Bronchial epithelial cell (primary cell): Measurements from ENCODE around the gene NKAP. TPM values are rescaled to one million over a fixed set of nuclear protein-coding genes. Genes with fewer than 3 reads are reported as not detected.

ENCODE experiments used
- DNase-seq: peaks from one replicate; pipeline ENCODE4 v3.0.0-alpha.2; 2010; ENCODE audit warnings: low read depth
- FAIRE-seq: peaks from 2 replicates; lab custom pipeline; 2011; peaks lifted over from hg19 to GRCh38; lab: Jason Lieb, UNC
- H3K27me3 ChIP-seq: 2 replicates; pipeline ENCODE4 v1.5.1; 2011; ENCODE audit warnings: low read length; ENCODE audit not compliant: control insufficient read depth, insufficient read depth
- H3K36me3 ChIP-seq: 2 replicates; pipeline ENCODE4 v1.5.1; 2011; ENCODE audit warnings: low read length; ENCODE audit not compliant: control insufficient read depth, insufficient read depth
- H3K4me3 ChIP-seq: 2 replicates; pipeline ENCODE4 v1.5.1; 2011; ENCODE audit warnings: mild to moderate bottlenecking, low read depth, low read length, control low read depth
- total RNA-seq: library from RNA; depleted of rRNA; stranded (reverse); fragments of >200 nt; gene quantifications from 2 replicates; pipeline ENCODE4 v1.2.1, GENCODE V29; 2014
- TF ChIP-seq, protein P1 (sequence below): IDR thresholded peaks from 2 replicates; pipeline ENCODE4 v1.5.1; 2011; ENCODE audit warnings: mild to moderate bottlenecking, moderate library complexity, low read length, control low read depth, inconsistent platforms; ENCODE audit not compliant: insufficient read depth, severe bottlenecking

The NKAP gene
- 3.4 and 6.1 TPM in 2 replicates for total RNA-seq

DNA sequence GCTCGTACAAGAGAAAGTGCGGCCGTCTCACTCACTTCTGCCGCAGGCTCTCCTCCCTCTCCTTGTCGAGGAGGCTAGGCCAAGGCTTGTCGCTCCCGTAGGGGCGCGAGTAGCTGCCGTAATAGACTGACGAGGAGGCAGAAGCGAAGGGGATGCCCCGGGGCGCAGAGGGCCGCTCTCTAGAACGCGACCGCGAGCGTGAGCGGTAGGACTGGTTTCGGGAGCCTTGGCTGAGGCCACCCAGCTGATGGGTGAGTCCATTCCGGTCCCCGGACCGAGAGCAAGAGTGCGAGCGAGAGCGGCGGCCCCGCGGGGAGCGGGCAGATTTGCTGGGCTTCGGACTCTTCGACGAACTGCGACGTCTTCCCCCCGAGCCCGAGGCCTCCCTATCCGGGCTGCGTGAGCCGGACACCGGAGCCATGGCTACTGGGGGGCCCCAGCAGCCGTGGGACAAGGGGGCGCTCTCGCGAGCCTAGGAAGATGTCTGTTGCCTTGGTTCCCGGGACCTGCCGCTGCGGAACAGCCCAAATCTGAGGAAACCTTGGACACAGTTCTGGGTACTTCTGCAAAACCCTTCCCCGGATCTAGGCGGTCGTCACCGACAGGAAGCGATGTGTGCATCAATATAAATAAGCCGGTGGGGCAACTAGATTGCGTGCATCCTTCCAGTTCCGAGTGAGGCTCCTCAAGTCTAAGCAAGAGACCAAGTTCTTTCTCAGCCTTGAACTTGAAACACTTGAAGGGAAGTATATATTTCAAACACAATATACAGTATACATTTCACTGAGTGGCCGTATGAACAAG, at the start of gene NKAP:
NKAP (minus strand) TSS at position 567 of the 804 bp plus-strand sequence; CDS start at position 421, 146 bp downstream.
- H3K4me3 ChIP-seq, result peak within 1 kb of the TSS; percentile 60
- peak; percentile 84 for DNase-seq
- TF ChIP-seq, protein P1, sequence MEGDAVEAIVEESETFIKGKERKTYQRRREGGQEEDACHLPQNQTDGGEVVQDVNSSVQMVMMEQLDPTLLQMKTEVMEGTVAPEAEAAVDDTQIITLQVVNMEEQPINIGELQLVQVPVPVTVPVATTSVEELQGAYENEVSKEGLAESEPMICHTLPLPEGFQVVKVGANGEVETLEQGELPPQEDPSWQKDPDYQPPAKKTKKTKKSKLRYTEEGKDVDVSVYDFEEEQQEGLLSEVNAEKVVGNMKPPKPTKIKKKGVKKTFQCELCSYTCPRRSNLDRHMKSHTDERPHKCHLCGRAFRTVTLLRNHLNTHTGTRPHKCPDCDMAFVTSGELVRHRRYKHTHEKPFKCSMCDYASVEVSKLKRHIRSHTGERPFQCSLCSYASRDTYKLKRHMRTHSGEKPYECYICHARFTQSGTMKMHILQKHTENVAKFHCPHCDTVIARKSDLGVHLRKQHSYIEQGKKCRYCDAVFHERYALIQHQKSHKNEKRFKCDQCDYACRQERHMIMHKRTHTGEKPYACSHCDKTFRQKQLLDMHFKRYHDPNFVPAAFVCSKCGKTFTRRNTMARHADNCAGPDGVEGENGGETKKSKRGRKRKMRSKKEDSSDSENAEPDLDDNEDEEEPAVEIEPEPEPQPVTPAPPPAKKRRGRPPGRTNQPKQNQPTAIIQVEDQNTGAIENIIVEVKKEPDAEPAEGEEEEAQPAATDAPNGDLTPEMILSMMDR, result peak; percentile 4
- FAIRE-seq, result peak; percentile 79
- no peaks in the 10 kb centered on the region for H3K27me3 ChIP-seq
- no peaks in the 10 kb centered on the region for H3K36me3 ChIP-seq

- Histone ChIP-seq H3K4me3 (no peak overlapping the region), H3K36me3 (no peaks in the 10 kb centered on the region), H3K27me3 (peaks cover 24% of the 10 kb centered on the region)
- TF ChIP-seq, protein P1, result no peak
- DNase-seq (no peak), FAIRE-seq (no peak)
Measured at GRCh38 chrX:119991005-119991787, 47.6 kb upstream of the NKAP start.

GRCh38 chrX:119990556-119991004, 47.0 kb upstream of the NKAP start:
- Histone ChIP-seq H3K36me3 (no peaks in the 10 kb centered on the region), H3K27me3 (peaks cover 19% of the 10 kb centered on the region), H3K4me3 (no peak overlapping the region)
- FAIRE-seq (no peak), DNase-seq (no peak)
- TF ChIP-seq, protein P1, result no peak

DNA sequence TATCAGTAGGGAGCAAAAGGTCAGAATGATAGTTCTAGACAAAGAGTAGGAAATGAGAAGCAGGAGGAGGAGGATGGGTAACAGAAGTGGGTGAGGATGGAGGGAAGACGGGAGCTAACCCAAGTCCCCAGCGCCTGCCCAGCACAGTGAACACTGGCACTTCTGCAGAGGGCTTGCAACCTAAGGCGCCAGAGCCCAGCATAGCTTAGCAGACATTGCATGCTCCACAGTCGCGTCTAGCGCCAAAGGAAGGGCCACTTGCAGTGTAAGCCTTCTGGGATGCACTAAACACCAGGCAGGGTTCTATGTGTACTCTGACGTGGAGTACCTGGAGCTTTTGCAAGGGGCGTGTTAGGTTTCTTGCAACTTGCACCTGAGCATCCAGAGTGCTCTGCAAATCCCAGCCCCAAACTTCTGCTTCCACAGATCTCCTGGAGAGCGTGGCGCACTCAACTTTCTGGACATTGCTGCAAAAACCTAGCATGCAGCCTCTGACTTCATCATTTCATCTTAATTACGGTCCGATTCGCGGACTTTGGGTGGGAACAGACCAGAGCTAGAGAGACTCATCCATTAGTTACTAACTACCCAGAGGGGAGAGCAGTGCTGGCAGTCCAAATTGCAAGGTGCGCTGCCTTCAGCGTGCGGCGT, 46.5 kb upstream of the NKAP start:
- peaks cover 15% of the 10 kb centered on the region for H3K27me3 ChIP-seq
- H3K36me3 ChIP-seq, result no peaks in the 10 kb centered on the region
- H3K4me3 ChIP-seq, result no peak overlapping the region
- DNase-seq (no peak), FAIRE-seq (no peak)
- TF ChIP-seq, protein P1, result no peak

DNA sequence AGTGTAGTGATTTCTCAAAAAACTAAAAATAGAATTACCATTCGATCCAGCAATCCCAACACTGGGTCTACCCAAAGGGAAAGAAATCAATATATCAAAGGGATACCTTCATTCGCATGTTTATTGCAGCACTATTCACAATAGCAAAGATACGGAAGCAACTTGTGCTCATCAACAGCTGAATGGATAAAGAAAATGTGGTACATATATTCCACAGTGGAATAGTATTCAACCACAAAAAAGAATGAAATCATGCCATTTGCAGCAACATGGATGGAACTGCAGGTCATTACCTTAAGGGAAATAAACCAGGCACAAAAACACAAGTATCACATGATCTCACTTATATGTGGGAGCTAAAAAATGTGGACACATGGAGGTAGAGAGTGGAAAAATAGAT, 42.7 kb upstream of the NKAP start:
- H3K4me3 ChIP-seq, result no peak overlapping the region
- no peaks in the 10 kb centered on the region for H3K36me3 ChIP-seq
- H3K27me3 ChIP-seq, result peaks cover 7% of the 10 kb centered on the region
- FAIRE-seq, result no peak
- DNase-seq, result no peak
- TF ChIP-seq, protein P1, result no peak
